HEK293 (cell line): ENCODE data around the gene LSM11.

Source experiments
- CTCF ChIA-PET: fragments of 350-600 bp; formaldehyde crosslinking; extraction: SDS; loops from one replicate; lab custom pipeline; 2021; ENCODE audit warnings: antibody characterized with exemption; lab: Yijun Ruan, JAX
- POLR2A ChIA-PET: fragments of 300-600 bp; formaldehyde crosslinking; extraction: SDS; loops from one replicate; lab custom pipeline; 2020; ENCODE audit warnings: antibody characterized with exemption, inconsistent platforms; lab: Yijun Ruan, JAX
- H3K27ac ChIP-seq: fragments of 200-500 bp; sonication (Bioruptor generic); 2 replicates; pipeline ENCODE4 v1.5.1; 2014; ENCODE audit warnings: low read depth, low read length, control low read depth, inconsistent platforms; ENCODE audit errors: extremely low read depth
- H3K36me3 ChIP-seq, 2 experiments: fragments of 200-500 bp in 1 of 2; sonication (Bioruptor generic) in 1 of 2; 1 replicate in 1 of 2; 2 replicates in 1 of 2; pipeline ENCODE4 v1.5.1; 2014 to 2017; ENCODE audit warnings: inconsistent platforms in 2 of 2, low read length in 2 of 2; ENCODE audit not compliant: control insufficient read depth in 2 of 2, insufficient read depth in 1 of 2
- H3K4me1 ChIP-seq: fragments of 200-500 bp; sonication (Bioruptor generic); 2 replicates; pipeline ENCODE4 v1.5.1; 2014; ENCODE audit warnings: mild to moderate bottlenecking, low read length, inconsistent platforms; ENCODE audit not compliant: control insufficient read depth, insufficient read depth
- H3K4me3 ChIP-seq: 2 replicates; pipeline ENCODE4 v1.5.1; 2011; ENCODE audit warnings: low read depth, mild to moderate bottlenecking, control low read depth, low read length, moderate library complexity
- H3K9me3 ChIP-seq: fragments of 200-500 bp; sonication (Bioruptor generic); 2 replicates; pipeline ENCODE4 v1.5.1; 2014; ENCODE audit warnings: low read depth, low read length, inconsistent platforms; ENCODE audit not compliant: control insufficient read depth, insufficient read depth
- ATF2 ChIP-seq: fragments of 450-650 bp; formaldehyde crosslinking; IDR thresholded peaks from 2 replicates; pipeline ENCODE4 v1.5.1; 2016; ENCODE audit warnings: missing biosample characterization, missing genetic modification characterization, low read depth
- FEZF1 ChIP-seq: fragments of 450-650 bp; formaldehyde crosslinking; IDR thresholded peaks from 2 replicates; pipeline ENCODE4 v1.5.1; 2016; ENCODE audit warnings: missing biosample characterization, missing genetic modification characterization
- GLI2 ChIP-seq: fragments of 450-650 bp; formaldehyde crosslinking; IDR thresholded peaks from 2 replicates; pipeline ENCODE4; 2017; ENCODE audit warnings: missing biosample characterization, missing genetic modification characterization, low read depth, borderline replicate concordance
- GLI4 ChIP-seq: fragments of 450-650 bp; formaldehyde crosslinking; IDR thresholded peaks from 2 replicates; pipeline ENCODE4 v1.5.1; 2016; ENCODE audit warnings: missing biosample characterization, missing genetic modification characterization
- GLIS1 ChIP-seq: fragments of 450-650 bp; formaldehyde crosslinking; IDR thresholded peaks from 2 replicates; pipeline ENCODE4 v1.5.1; 2016; ENCODE audit warnings: missing biosample characterization, missing genetic modification characterization
- WT1 ChIP-seq: fragments of 450-650 bp; formaldehyde crosslinking; IDR thresholded peaks from 2 replicates; pipeline ENCODE4 v1.5.1; 2016; ENCODE audit warnings: missing biosample characterization, missing genetic modification characterization
- YY2 ChIP-seq: fragments of 450-650 bp; formaldehyde crosslinking; IDR thresholded peaks from 2 replicates; pipeline ENCODE4 v1.5.1; 2016; ENCODE audit warnings: missing biosample characterization, missing genetic modification characterization
- ZBTB17 ChIP-seq: fragments of 450-650 bp; formaldehyde crosslinking; IDR thresholded peaks from 2 replicates; pipeline ENCODE4 v1.5.1; 2016; ENCODE audit warnings: missing biosample characterization, missing genetic modification characterization
- ZNF114 ChIP-seq: fragments of 450-650 bp; formaldehyde crosslinking; IDR thresholded peaks from 2 replicates; pipeline ENCODE4 v1.5.0; 2017; ENCODE audit warnings: missing biosample characterization, missing genetic modification characterization
- ZNF175 ChIP-seq: fragments of 450-650 bp; formaldehyde crosslinking; IDR thresholded peaks from 2 replicates; pipeline ENCODE4 v1.5.1; 2016; ENCODE audit warnings: missing biosample characterization, missing genetic modification characterization
- ZNF239 ChIP-seq: fragments of 450-650 bp; formaldehyde crosslinking; IDR thresholded peaks from 2 replicates; pipeline ENCODE4 v1.5.1; 2016; ENCODE audit warnings: missing biosample characterization, missing genetic modification characterization
- ZNF24 ChIP-seq: fragments of 450-650 bp; formaldehyde crosslinking; IDR thresholded peaks from 2 replicates; pipeline ENCODE4 v1.5.1; 2016; ENCODE audit warnings: missing biosample characterization, missing genetic modification characterization
- ZNF274 ChIP-seq, 2 experiments: fragments of 200-500 bp in 1 of 2; fragments of 450-650 bp in 1 of 2; sonication (Bioruptor generic) in 1 of 2; formaldehyde crosslinking in 1 of 2; IDR thresholded peaks; 2 replicates each; pipeline versions ENCODE4 v1.5.1 to v1.6.1; 2014 to 2016; ENCODE audit warnings: borderline replicate concordance in 1 of 2, inconsistent platforms in 1 of 2, low read length in 1 of 2, missing biosample characterization in 1 of 2, missing genetic modification characterization in 1 of 2
- ZNF391 ChIP-seq: fragments of 450-650 bp; formaldehyde crosslinking; IDR thresholded peaks from 2 replicates; pipeline ENCODE4 v1.5.1; 2016; ENCODE audit warnings: low read depth, missing biosample characterization, missing genetic modification characterization, borderline replicate concordance
- ZNF501 ChIP-seq: fragments of 450-650 bp; formaldehyde crosslinking; IDR thresholded peaks from 2 replicates; pipeline ENCODE4 v1.5.1; 2016; ENCODE audit warnings: missing biosample characterization, missing genetic modification characterization
- ZNF521 ChIP-seq: fragments of 450-650 bp; formaldehyde crosslinking; IDR thresholded peaks from 2 replicates; pipeline ENCODE4 v1.5.1; 2017; ENCODE audit warnings: missing biosample characterization, mild to moderate bottlenecking, missing genetic modification characterization
- ZNF529 ChIP-seq: fragments of 450-650 bp; formaldehyde crosslinking; IDR thresholded peaks from 2 replicates; pipeline ENCODE4 v1.5.1; 2017; ENCODE audit warnings: missing genetic modification characterization, missing biosample characterization; ENCODE audit not compliant: insufficient replicate concordance
- ZNF544 ChIP-seq: fragments of 450-650 bp; formaldehyde crosslinking; IDR thresholded peaks from 2 replicates; pipeline ENCODE4 v1.5.0; 2017; ENCODE audit warnings: missing biosample characterization, missing genetic modification characterization
- ZNF549 ChIP-seq: fragments of 450-650 bp; IDR thresholded peaks from 2 replicates; pipeline ENCODE4 v1.5.1; 2018; ENCODE audit warnings: missing biosample characterization, missing genetic modification characterization, mild to moderate bottlenecking, inconsistent platforms, moderate library complexity
- ZNF555 ChIP-seq: fragments of 450-650 bp; formaldehyde crosslinking; conservative IDR thresholded peaks from 2 replicates; pipeline ENCODE4 v1.5.1; 2017; ENCODE audit warnings: missing biosample characterization, mild to moderate bottlenecking, missing genetic modification characterization, inconsistent platforms
- ZNF610 ChIP-seq: fragments of 450-650 bp; formaldehyde crosslinking; IDR thresholded peaks from 2 replicates; pipeline ENCODE4 v1.5.1; 2016; ENCODE audit warnings: missing biosample characterization, missing genetic modification characterization, borderline replicate concordance
- ZNF629 ChIP-seq: fragments of 450-650 bp; formaldehyde crosslinking; IDR thresholded peaks from 2 replicates; pipeline ENCODE4 v1.5.1; 2017; ENCODE audit warnings: missing biosample characterization, missing genetic modification characterization
- ZSCAN18 ChIP-seq: fragments of 450-650 bp; formaldehyde crosslinking; IDR thresholded peaks from 2 replicates; pipeline ENCODE4 v1.5.1; 2016; ENCODE audit warnings: missing biosample characterization, missing genetic modification characterization
- TF ChIP-seq, protein P1 (sequence below): fragments of 450-650 bp; formaldehyde crosslinking; IDR thresholded peaks from 2 replicates; pipeline ENCODE4 v1.5.1; 2017; ENCODE audit warnings: missing biosample characterization, missing genetic modification characterization
- TF ChIP-seq, protein P2 (sequence below): fragments of 450-650 bp; formaldehyde crosslinking; IDR thresholded peaks from 2 replicates; pipeline ENCODE4 v1.5.1; 2016; ENCODE audit warnings: missing biosample characterization, missing genetic modification characterization

LSM11 gene

DNA sequence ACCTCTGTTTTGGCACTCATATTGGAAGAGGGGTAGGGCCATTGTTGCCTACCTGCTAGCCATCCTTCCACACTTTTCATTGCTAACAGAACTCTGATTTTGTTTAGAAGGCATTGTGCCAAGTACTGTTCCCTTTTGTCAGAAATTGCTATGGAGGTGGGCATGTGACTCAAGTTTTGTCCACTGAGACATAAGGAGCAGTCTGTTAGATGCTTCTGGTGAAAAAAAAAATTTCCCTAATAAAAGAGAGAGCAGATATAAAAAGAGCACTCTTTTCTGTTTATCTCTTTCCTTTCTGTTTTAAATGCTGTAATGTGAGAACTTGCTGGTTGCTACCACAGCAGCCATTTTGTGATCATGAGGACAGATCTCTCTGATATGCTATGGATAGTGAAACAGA lies 34.2 kb upstream of the LSM11 start:
- no peak overlapping the region for H3K27ac ChIP-seq
- ChIA-PET CTCF (interaction anchor here (1.2 kb wide), 1 partner anchor 9 kb away, joined by 5 read pairs; no protein-coding TSS in a partner anchor), POLR2A (no interaction called here)
- no peaks in the 10 kb centered on the region for H3K9me3 ChIP-seq
- H3K4me3 ChIP-seq = no peak overlapping the region
- no peak for TF ChIP-seq ZNF391 (tag by site-specific recombination)
- TF ChIP-seq ZNF501 (tag by site-specific recombination) = no peak
- TF ChIP-seq GLI2 (tag by site-specific recombination) = no peak
- TF ChIP-seq ZSCAN18 = no peak
- TF ChIP-seq FEZF1 (tag by site-specific recombination) = no peak
- no peak for TF ChIP-seq ZNF239
- no peak for TF ChIP-seq ZNF629 (tag by site-specific recombination)
- H3K36me3 ChIP-seq = no peaks in the 10 kb centered on the region
- H3K4me1 ChIP-seq = no peaks in the 10 kb centered on the region

DNA sequence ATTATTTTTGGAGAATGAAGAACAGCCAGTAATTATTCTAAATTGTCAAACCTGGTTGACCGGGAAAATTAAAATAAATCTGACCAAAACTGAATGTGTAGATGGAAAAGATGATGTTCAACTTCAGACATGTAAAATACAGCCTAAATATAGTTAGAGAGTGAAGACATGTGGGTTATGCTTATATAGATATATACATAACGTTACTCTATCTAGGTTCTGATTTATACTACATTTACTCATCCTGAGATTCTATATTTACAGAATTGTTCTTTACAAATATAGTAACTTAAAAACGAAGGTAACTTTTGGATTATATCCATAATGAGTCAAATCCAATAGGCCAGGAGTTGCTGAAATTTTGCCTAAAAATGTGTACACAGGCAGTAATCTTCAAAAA lies 33.1 kb upstream of the LSM11 start:
- Histone ChIP-seq H3K27ac (no peak overlapping the region), H3K36me3 (no peaks in the 10 kb centered on the region), H3K4me3 (no peak overlapping the region), H3K4me1 (no peaks in the 10 kb centered on the region), H3K9me3 (no peaks in the 10 kb centered on the region)
- POLR2A ChIA-PET = no interaction called here
- TF ChIP-seq ZNF549 (tag by site-specific recombination) = no peak
- TF ChIP-seq ZNF529 (tag by site-specific recombination) = no peak
- no peak for TF ChIP-seq ZNF610
- TF ChIP-seq, protein P1, sequence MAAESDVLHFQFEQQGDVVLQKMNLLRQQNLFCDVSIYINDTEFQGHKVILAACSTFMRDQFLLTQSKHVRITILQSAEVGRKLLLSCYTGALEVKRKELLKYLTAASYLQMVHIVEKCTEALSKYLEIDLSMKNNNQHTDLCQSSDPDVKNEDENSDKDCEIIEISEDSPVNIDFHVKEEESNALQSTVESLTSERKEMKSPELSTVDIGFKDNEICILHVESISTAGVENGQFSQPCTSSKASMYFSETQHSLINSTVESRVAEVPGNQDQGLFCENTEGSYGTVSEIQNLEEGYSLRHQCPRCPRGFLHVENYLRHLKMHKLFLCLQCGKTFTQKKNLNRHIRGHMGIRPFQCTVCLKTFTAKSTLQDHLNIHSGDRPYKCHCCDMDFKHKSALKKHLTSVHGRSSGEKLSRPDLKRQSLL = no peak
- no peak for TF ChIP-seq ZNF274 (IDR thresholded peaks at IDR 0.05; ENCODE audit: low read length)
- no peak for TF ChIP-seq ZNF274 (tag by site-specific recombination; IDR thresholded peaks at IDR 0.05; ENCODE audit: borderline replicate concordance)
- TF ChIP-seq GLIS1 (tag by site-specific recombination) = no peak
- TF ChIP-seq ZNF555 (tag by site-specific recombination) = no peak
- TF ChIP-seq ZNF175 (tag by site-specific recombination) = no peak
- TF ChIP-seq YY2 = no peak
- no peak for TF ChIP-seq ZNF521 (tag by site-specific recombination)
- TF ChIP-seq ZNF24 = no peak
- TF ChIP-seq ZBTB17 (tag by site-specific recombination) = no peak
- TF ChIP-seq ZNF114 (tag by site-specific recombination) = no peak
- TF ChIP-seq, protein P2, sequence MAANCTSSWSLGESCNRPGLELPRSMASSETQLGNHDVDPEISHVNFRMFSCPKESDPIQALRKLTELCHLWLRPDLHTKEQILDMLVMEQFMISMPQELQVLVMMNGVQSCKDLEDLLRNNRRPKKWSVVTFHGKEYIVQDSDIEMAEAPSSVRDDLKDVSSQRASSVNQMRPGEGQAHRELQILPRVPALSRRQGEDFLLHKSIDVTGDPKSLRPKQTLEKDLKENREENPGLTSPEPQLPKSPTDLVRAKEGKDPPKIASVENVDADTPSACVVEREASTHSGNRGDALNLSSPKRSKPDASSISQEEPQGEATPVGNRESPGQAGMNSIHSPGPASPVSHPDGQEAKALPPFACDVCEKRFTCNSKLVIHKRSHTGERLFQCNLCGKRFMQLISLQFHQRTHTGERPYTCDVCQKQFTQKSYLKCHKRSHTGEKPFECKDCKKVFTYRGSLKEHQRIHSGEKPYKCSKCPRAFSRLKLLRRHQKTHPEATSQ (tag by site-specific recombination) = no peak
- TF ChIP-seq WT1 (tag by site-specific recombination) = no peak
- TF ChIP-seq ATF2 (tag by site-specific recombination) = no peak
- no peak for TF ChIP-seq GLI4 (tag by site-specific recombination)
- no peak for TF ChIP-seq ZNF544 (tag by site-specific recombination)
- TF ChIP-seq, all 188 proteins: peak for 0
- CTCF ChIA-PET = no interaction called here
